ENCODE data around the gene ST6GALNAC3.

GRCh38 chr1:76209648-76210047, 135.1 kb downstream of the ST6GALNAC3 start:
- no peak for TF ChIP-seq CTCF (tag by site-specific recombination; IDR thresholded peaks at IDR 0.05)
- TF ChIP-seq WT1 (tag by site-specific recombination; IDR thresholded peaks at IDR 0.05), result no peak
- no peak for TF ChIP-seq ZNF292 (tag by site-specific recombination; IDR thresholded peaks at IDR 0.05; ENCODE audit: borderline replicate concordance, low read depth)
- TF ChIP-seq PRDM4 (tag by site-specific recombination; IDR thresholded peaks at IDR 0.05), result peak; percentile 60; the same call in 1 of the 2 replicates
- TF ChIP-seq ZNF148 (tag by site-specific recombination; IDR thresholded peaks at IDR 0.05; ENCODE audit: borderline replicate concordance), result no peak
- TF ChIP-seq ZNF274 (IDR thresholded peaks at IDR 0.05; ENCODE audit: low read length), result no peak
- TF ChIP-seq ZNF274 (tag by site-specific recombination; IDR thresholded peaks at IDR 0.05; ENCODE audit: borderline replicate concordance), result no peak
- no peak for TF ChIP-seq ZNF324 (tag by site-specific recombination; IDR thresholded peaks at IDR 0.05)
- no peak for TF ChIP-seq ZNF416 (tag by site-specific recombination; IDR thresholded peaks at IDR 0.05)
- no peak for TF ChIP-seq ZBTB7A (tag by site-specific recombination; IDR thresholded peaks at IDR 0.05; ENCODE audit: low read depth)
- TF ChIP-seq ZNF391 (tag by site-specific recombination; IDR thresholded peaks at IDR 0.05; ENCODE audit: borderline replicate concordance, low read depth), result no peak
- TF ChIP-seq ZNF777 (tag by site-specific recombination; IDR thresholded peaks at IDR 0.05; ENCODE audit: borderline replicate concordance), result no peak

Data from HEK293 (cell line).